Cardiac ventricle fibroblast (primary cell): ENCODE results near the gene PPP2R2C. TPM values are rescaled to one million over a fixed set of nuclear protein-coding genes. Genes with fewer than 3 reads are reported as not detected.

Experiments used
- total RNA-seq: library from RNA; depleted of rRNA; stranded (reverse); fragments of >200 nt; gene quantifications from 2 replicates; pipeline ENCODE4 v1.2.3, GENCODE V29; 2015

PPP2R2C gene
- total RNA-seq = not detected in 2 replicates

GRCh38 chr4:6472387-6473263, at the start of gene PPP2R2C:
Gene PPP2R2C (minus strand): TSS chr4:6472614. CDS start chr4:6472229, 385 bp downstream.

Other genes starting within 250 kb of the PPP2R2C start
- gene WFS1, start 202.8 kb downstream of the PPP2R2C start, total RNA-seq = 44.5 and 48.5 TPM in 2 replicates
- gene MAN2B2, start 102.6 kb upstream of the PPP2R2C start, total RNA-seq = 35.3 and 46.8 TPM in 2 replicates
- gene MRFAP1, start 168.1 kb upstream of the PPP2R2C start, total RNA-seq = 197 and 211 TPM in 2 replicates
- 0.59 TPM in 1 of 2 replicates, not detected in the other for gene S100P, start 221.3 kb upstream of the PPP2R2C start, total RNA-seq
- gene MRFAP1L1, start 237.3 kb upstream of the PPP2R2C start, total RNA-seq = 52.5 and 53.4 TPM in 2 replicates
- 26.1 and 34.7 TPM in 2 replicates for gene BLOC1S4, start 243.6 kb upstream of the PPP2R2C start, total RNA-seq